GM12872 (cell line): Measurements from ENCODE around the gene RNF151.

Experiments used
- TF ChIP-seq, protein P1 (sequence below): IDR thresholded peaks from 3 replicates; pipeline ENCODE4 v1.5.1; 2011; ENCODE audit warnings: low read depth, mild to moderate bottlenecking, low read length, moderate library complexity; ENCODE audit not compliant: insufficient read depth

The RNF151 gene

DNA sequence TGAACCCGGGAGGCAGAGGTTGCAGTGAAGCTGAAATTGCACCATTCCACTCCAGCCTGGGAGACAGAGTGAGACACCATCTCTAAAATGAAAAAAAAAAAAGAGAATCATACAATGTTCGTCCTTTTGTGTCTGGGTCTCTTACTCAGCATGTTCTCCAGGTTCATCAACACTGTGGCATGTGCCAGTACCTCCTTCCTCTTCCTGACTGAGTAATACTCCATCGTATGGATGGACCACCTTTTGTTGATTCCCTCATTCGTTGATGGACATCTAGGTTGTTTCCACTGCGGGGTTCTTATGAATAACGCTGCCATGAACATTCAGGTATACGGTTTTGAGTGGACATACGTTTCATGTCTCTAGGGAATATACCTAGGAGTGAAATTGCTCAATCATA lies 44.3 kb upstream of the RNF151 start:
- TF ChIP-seq, protein P1, sequence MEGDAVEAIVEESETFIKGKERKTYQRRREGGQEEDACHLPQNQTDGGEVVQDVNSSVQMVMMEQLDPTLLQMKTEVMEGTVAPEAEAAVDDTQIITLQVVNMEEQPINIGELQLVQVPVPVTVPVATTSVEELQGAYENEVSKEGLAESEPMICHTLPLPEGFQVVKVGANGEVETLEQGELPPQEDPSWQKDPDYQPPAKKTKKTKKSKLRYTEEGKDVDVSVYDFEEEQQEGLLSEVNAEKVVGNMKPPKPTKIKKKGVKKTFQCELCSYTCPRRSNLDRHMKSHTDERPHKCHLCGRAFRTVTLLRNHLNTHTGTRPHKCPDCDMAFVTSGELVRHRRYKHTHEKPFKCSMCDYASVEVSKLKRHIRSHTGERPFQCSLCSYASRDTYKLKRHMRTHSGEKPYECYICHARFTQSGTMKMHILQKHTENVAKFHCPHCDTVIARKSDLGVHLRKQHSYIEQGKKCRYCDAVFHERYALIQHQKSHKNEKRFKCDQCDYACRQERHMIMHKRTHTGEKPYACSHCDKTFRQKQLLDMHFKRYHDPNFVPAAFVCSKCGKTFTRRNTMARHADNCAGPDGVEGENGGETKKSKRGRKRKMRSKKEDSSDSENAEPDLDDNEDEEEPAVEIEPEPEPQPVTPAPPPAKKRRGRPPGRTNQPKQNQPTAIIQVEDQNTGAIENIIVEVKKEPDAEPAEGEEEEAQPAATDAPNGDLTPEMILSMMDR: no peak

DNA sequence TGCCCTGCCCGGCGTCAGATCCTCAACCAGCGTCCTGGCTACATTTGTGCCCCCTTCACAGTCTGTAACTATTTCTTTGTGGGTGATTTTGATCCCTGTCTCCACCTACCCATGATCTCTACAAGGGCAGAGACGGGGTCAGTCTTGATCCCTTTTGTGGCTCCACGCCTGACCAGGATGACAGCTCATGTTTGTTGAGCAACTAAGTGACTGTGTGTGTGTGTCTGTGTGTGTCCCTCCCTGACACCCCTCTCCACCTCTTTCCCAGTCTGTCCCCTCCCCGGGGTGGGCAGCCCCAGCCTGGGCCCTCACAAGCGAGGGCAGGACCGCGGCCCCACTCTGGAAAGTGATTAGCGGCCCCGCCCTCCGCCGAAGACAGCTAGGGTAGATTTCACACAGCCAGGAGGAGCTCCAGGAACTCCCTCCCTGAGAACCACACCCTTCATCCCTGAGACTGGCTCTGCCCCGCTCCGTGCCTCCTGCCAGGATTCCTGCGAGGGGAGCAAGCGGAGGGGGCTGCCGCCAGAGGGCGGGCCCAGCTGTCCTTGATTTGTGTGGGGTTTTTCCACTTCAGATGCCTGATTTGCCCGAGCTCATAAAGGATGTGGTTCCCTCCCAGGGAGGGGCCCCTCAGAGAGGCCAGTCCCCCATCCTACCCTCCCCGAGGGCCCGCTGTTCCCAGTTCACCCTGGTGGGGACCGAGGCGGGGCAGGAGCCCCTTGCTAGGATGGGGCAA lies 43.2 kb upstream of the RNF151 start:
- TF ChIP-seq, protein P1: peak; percentile 32

DNA sequence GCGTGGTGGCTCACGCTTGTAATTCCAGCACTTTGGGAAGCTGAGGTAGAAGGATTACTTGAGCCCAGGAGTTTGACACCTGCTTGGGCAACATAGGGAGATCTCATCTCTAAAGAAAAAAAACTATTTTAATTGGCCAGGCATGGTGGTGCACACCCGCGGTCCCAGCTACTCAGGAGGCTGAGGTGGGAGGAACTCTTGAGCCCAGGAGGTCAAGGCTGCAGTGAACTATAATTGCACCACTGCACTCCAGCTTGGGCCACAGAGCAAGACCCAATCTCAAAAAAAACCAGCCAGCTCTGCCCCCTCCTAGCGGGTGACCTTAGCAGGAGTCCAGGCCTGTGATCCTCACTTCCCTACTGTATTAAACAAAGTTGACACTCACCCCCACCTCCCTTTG lies 42.6 kb upstream of the RNF151 start:
- TF ChIP-seq, protein P1: no peak

DNA sequence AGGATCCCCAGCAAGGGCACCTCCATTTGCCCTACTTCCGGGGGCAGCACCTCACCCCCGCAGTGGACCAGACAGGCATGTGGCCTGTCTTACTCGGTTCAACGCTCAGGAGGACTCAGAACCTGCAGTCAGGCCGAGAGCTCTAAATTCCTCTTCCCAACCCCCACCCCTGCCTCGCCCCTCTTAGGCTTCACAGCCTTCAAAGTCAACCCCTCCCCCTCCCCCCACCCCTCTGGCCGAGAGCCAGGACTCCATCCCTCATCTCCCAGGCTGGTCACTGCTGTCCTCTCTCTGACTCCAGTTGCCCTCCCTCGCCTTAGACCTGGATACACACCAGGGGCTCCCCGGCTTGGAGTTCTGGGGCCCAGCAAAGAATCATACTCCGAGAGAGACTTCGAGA lies 40.4 kb upstream of the RNF151 start:
- TF ChIP-seq, protein P1: no peak

DNA sequence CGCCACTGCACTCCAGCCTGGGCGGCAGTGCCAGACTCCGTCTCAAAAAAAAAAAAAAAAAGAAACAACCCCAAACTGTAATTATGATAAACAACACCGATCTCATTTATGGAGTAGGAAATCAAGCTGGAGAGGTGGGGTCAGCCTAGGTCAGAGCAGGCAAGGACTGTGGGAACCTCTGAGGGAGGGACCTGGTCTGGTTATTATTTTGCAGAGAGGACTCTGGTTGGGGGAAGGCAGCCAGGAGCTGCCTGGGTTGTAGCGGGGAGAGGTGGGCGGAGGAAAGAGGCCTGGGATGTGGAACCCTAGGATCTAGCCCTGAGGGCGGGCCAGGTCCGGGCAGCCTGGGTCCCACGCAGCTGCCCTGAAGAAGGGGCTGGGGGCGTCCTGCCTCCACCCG lies 37.6 kb upstream of the RNF151 start:
- TF ChIP-seq, protein P1: no peak

DNA sequence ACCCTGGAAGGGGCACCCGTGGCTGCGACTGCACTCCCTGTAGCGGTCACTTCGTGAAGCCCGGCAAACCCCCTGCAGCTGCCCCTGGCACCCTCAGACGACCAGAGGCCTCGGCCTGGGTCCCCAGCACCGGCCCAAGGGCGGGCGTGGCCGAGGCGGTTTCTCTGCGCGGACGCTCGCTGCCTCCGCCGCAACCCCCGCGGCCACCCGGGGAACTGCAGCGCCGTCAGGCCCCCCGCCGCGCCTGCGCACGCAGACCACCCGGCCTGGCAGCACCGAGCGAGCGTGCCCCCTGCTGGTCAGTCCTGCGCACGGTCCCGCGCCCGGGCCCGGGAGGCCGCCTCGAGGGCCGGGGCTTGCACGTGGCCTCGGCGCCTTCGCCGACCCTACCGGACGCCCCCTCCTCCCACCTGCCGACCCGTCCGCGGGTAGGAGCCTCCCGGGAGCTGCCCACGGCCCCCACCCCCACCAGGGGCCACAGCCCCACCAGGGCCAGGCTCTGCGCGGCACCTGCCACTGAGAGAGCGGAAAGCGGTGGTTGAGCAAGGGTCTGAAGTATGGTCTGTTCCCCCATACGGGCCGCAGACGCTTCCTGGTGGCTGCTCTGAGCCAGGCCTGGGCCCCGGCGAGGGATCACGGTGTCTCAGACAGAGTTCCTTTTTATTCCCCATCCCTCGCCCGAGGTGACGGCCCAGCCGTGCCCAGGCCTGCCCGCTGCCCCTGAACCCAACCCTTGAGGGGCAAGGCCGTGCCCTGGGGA lies 36.9 kb upstream of the RNF151 start:
- TF ChIP-seq, protein P1: peak; percentile 86

DNA sequence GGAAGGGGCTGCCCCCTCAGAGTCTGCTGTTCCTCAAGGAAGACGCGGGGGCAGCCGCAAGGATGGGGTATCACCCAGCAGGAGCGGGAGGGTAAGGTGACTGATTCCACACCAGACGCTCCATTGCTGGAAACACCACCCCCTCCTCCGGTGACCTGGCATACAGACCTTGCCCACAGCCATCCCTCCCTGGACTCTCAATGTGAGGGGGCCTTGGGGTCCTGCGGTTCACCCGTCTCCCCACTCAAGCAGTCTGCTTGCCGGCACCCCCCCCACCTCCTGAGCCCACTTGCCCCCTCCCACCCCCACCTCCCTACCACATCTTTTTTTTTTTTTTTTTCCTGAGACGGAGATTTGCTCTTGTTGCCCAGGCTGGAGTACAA lies 36.3 kb upstream of the RNF151 start:
- TF ChIP-seq, protein P1: no peak
